CD4-positive, alpha-beta T cell treated with Interleukin-15 for 1 hour (primary cell): ENCODE measurements around the gene F8A1.
"Not testable (repeated sequence)": the region's sequence is repeated elsewhere in the genome, so short reads cannot be mapped to it uniquely, and the experiment has no call there.

Source experiments
- DNase-seq: peaks from one replicate; pipeline ENCODE4 v3.0.0-alpha.2; 2020

The F8A1 gene

GRCh38 chrX:154886069-154886788, at the start of gene F8A1:
Gene F8A1 (plus strand): TSS chrX:154886355. CDS start chrX:154886375, 20 bp downstream.
- not testable (repeated sequence) for DNase-seq

GRCh38 chrX:154840856-154841255, 45.3 kb upstream of the F8A1 start:
- no peak for DNase-seq

- no peak for DNase-seq
These were observed 35.1 kb upstream of the F8A1 start for GRCh38 chrX:154850957-154851611.

GRCh38 chrX:154855256-154855655, 30.9 kb upstream of the F8A1 start:
- DNase-seq, result no peak

GRCh38 chrX:154868522-154868921, 17.6 kb upstream of the F8A1 start:
- not testable (repeated sequence) for DNase-seq

- no peak for DNase-seq
These were observed 12.8 kb upstream of the F8A1 start for GRCh38 chrX:154873329-154873728.

GRCh38 chrX:154884069-154884468, 2.1 kb upstream of the F8A1 start:
- DNase-seq, result not testable (repeated sequence)

- DNase-seq, result not testable (repeated sequence)
These were observed 1.1 kb upstream of the F8A1 start for GRCh38 chrX:154885057-154885456.

- DNase-seq, result not testable (repeated sequence)
These were observed 606 bp upstream of the F8A1 start for GRCh38 chrX:154885549-154885948.

- DNase-seq, result not testable (repeated sequence)
These were observed 650 bp downstream of the F8A1 start for GRCh38 chrX:154886789-154887221.

- no peak for DNase-seq
These were observed 5.0 kb downstream of the F8A1 start for GRCh38 chrX:154890990-154891639.

GRCh38 chrX:154892296-154892695, 6.1 kb downstream of the F8A1 start:
- DNase-seq, result no peak

- no peak for DNase-seq
These were observed 14.2 kb downstream of the F8A1 start for GRCh38 chrX:154900323-154900722.

- no peak for DNase-seq
These were observed 16.3 kb downstream of the F8A1 start for GRCh38 chrX:154902408-154902807.

GRCh38 chrX:154908821-154909220, 22.7 kb downstream of the F8A1 start:
- no peak for DNase-seq

- DNase-seq, result not testable (repeated sequence)
These were observed 23.9 kb downstream of the F8A1 start for GRCh38 chrX:154910048-154910447.

- DNase-seq, result not testable (repeated sequence)
These were observed 24.4 kb downstream of the F8A1 start for GRCh38 chrX:154910528-154910927.

- DNase-seq, result no peak
These were observed 27.9 kb downstream of the F8A1 start for GRCh38 chrX:154914052-154914451.

GRCh38 chrX:154918060-154918483, 31.9 kb downstream of the F8A1 start:
- DNase-seq, result no peak

GRCh38 chrX:154924771-154925170, 38.6 kb downstream of the F8A1 start:
- not testable (repeated sequence) for DNase-seq
